ENCODE data around the gene DHX34. TPM values are rescaled to one million over a fixed set of nuclear protein-coding genes. Genes with fewer than 3 reads are reported as not detected.

Gene DHX34
- total and polyA plus RNA-seq, 2 experiments from 2014 or later, result 10.7 to 17.6 TPM

DNA sequence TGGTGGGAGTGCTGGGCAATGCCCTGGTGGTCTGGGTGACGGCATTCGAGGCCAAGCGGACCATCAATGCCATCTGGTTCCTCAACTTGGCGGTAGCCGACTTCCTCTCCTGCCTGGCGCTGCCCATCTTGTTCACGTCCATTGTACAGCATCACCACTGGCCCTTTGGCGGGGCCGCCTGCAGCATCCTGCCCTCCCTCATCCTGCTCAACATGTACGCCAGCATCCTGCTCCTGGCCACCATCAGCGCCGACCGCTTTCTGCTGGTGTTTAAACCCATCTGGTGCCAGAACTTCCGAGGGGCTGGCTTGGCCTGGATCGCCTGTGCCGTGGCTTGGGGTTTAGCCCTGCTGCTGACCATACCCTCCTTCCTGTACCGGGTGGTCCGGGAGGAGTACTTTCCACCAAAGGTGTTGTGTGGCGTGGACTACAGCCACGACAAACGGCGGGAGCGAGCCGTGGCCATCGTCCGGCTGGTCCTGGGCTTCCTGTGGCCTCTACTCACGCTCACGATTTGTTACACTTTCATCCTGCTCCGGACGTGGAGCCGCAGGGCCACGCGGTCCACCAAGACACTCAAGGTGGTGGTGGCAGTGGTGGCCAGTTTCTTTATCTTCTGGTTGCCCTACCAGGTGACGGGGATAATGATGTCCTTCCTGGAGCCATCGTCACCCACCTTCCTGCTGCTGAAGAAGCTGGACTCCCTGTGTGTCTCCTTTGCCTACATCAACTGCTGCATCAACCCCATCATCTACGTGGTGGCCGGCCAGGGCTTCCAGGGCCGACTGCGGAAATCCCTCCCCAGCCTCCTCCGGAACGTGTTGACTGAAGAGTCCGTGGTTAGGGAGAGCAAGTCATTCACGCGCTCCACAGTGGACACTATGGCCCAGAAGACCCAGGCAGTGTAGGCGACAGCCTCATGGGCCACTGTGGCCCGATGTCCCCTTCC lies 28.9 kb upstream of the DHX34 start:
- Histone ChIP-seq H2AFZ (no peak overlapping the region), H3K9me3 (ENCODE audit: low read depth) (no peaks in the 10 kb centered on the region), H3K79me2 (no peaks in the 10 kb centered on the region), H3K4me1 (ENCODE audit: insufficient read depth) (no peaks in the 10 kb centered on the region), H3K4me3 (no peak overlapping the region), H3K27ac (no peak overlapping the region), H3K4me2 (no peak overlapping the region), H4K20me1 (ENCODE audit: insufficient read depth, poor library complexity, severe bottlenecking) (no peaks in the 10 kb centered on the region), H3K27me3 (no peaks in the 10 kb centered on the region), H3K9me2 (replicated peaks; ENCODE audit: insufficient read depth) (no peaks in the 10 kb centered on the region), H3K36me3 (replicated peaks; ENCODE audit: insufficient read depth, low read depth) (no peaks in the 10 kb centered on the region)
- TF ChIP-seq EZH2 (IDR thresholded peaks at IDR 0.05; ENCODE audit: borderline replicate concordance) (no peak), EZH2phosphoT487 (IDR thresholded peaks at IDR 0.05; ENCODE audit: low read depth, severe bottlenecking, unreplicated experiment) (no peak), CTCF (IDR thresholded peaks at IDR 0.05; ENCODE audit: poor library complexity) (no peak)
- WGBS (ENCODE audit: low lambda C conversion rate, missing lambda C conversion rate), result 96% methylated on average over 46 of the region's 46 CpGs
- no peak for DNase-seq (ENCODE audit: low spot score)

- H3K9me2 ChIP-seq (replicated peaks; ENCODE audit: insufficient read depth), result no peaks in the 10 kb centered on the region
- no peak overlapping the region for H3K4me2 ChIP-seq
- DNase-seq (ENCODE audit: low spot score), result no peak
- H2AFZ ChIP-seq, result no peak overlapping the region
- H4K20me1 ChIP-seq (ENCODE audit: insufficient read depth, poor library complexity, severe bottlenecking), result no peaks in the 10 kb centered on the region
- 89% methylated on average over 1 of the region's 1 CpG for WGBS (ENCODE audit: low lambda C conversion rate, missing lambda C conversion rate)
- no peaks in the 10 kb centered on the region for H3K79me2 ChIP-seq
- no peaks in the 10 kb centered on the region for H3K4me1 ChIP-seq (ENCODE audit: insufficient read depth)
- TF ChIP-seq EZH2 (IDR thresholded peaks at IDR 0.05; ENCODE audit: borderline replicate concordance) (no peak), EZH2phosphoT487 (IDR thresholded peaks at IDR 0.05; ENCODE audit: low read depth, severe bottlenecking, unreplicated experiment) (no peak), CTCF (IDR thresholded peaks at IDR 0.05; ENCODE audit: poor library complexity) (no peak)
- no peaks in the 10 kb centered on the region for H3K9me3 ChIP-seq (ENCODE audit: low read depth)
- no peak overlapping the region for H3K27ac ChIP-seq
- H3K4me3 ChIP-seq, result no peak overlapping the region
- H3K36me3 ChIP-seq (replicated peaks; ENCODE audit: insufficient read depth, low read depth), result no peaks in the 10 kb centered on the region
- H3K27me3 ChIP-seq, result no peaks in the 10 kb centered on the region
These were observed 27.5 kb upstream of the DHX34 start for GRCh38 chr19:47321630-47322029.

DNA sequence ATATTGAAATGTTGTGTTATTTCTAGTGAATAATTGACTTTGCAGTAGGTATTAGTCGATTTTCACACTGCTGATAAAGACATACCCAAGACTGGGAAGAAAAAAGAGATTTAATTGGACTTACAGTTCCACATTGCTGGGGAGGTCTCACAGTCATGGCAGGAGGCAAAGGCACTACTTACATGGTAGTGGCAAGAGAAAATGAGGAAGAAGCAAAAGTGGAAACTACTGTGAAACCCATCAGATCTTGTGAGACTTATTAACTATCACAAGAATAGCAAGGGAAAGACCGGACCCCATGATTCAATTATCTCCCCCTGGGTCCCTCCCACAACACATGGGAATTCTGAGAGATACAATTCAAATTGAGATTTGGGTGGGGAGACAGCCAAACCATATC lies 27.1 kb upstream of the DHX34 start:
- WGBS (ENCODE audit: low lambda C conversion rate, missing lambda C conversion rate), result 90% methylated on average over 2 of the region's 2 CpGs

More for the DNA sequence above, 27.1 kb upstream of the DHX34 start:
- Histone ChIP-seq H3K27me3 (no peaks in the 10 kb centered on the region), H2AFZ (no peak overlapping the region), H4K20me1 (ENCODE audit: insufficient read depth, poor library complexity, severe bottlenecking) (no peaks in the 10 kb centered on the region), H3K36me3 (replicated peaks; ENCODE audit: insufficient read depth, low read depth) (no peaks in the 10 kb centered on the region), H3K4me3 (no peak overlapping the region), H3K4me2 (no peak overlapping the region), H3K27ac (no peak overlapping the region), H3K9me3 (ENCODE audit: low read depth) (no peaks in the 10 kb centered on the region), H3K79me2 (no peaks in the 10 kb centered on the region), H3K9me2 (replicated peaks; ENCODE audit: insufficient read depth) (no peaks in the 10 kb centered on the region), H3K4me1 (ENCODE audit: insufficient read depth) (no peaks in the 10 kb centered on the region)
- DNase-seq (ENCODE audit: low spot score), result no peak
- no peak for TF ChIP-seq CTCF (IDR thresholded peaks at IDR 0.05; ENCODE audit: poor library complexity)
- no peak for TF ChIP-seq EZH2phosphoT487 (IDR thresholded peaks at IDR 0.05; ENCODE audit: low read depth, severe bottlenecking, unreplicated experiment)
- no peak for TF ChIP-seq EZH2 (IDR thresholded peaks at IDR 0.05; ENCODE audit: borderline replicate concordance)

Data from hepatocyte (in vitro differentiated cells).